ENCODE measurements around the gene NECAB2.

- TF ChIP-seq, protein P1, sequence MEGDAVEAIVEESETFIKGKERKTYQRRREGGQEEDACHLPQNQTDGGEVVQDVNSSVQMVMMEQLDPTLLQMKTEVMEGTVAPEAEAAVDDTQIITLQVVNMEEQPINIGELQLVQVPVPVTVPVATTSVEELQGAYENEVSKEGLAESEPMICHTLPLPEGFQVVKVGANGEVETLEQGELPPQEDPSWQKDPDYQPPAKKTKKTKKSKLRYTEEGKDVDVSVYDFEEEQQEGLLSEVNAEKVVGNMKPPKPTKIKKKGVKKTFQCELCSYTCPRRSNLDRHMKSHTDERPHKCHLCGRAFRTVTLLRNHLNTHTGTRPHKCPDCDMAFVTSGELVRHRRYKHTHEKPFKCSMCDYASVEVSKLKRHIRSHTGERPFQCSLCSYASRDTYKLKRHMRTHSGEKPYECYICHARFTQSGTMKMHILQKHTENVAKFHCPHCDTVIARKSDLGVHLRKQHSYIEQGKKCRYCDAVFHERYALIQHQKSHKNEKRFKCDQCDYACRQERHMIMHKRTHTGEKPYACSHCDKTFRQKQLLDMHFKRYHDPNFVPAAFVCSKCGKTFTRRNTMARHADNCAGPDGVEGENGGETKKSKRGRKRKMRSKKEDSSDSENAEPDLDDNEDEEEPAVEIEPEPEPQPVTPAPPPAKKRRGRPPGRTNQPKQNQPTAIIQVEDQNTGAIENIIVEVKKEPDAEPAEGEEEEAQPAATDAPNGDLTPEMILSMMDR (IDR thresholded peaks at IDR 0.05; ENCODE audit: insufficient read depth, low read depth, low read length), result no peak
- no peak for TF ChIP-seq EZH2 (IDR thresholded peaks at IDR 0.05; ENCODE audit: insufficient read depth, low read length)
Observed at GRCh38 chr16:83945587-83945986, 22.5 kb upstream of the NECAB2 start.
